GM12865 (cell line): ENCODE results near the gene FER.

Experiments used
- DNase-seq: peaks from one replicate; pipeline ENCODE4 v3.0.0; 2010; ENCODE audit warnings: low read depth
- H3K4me3 ChIP-seq: 2 replicates; pipeline ENCODE4 v1.5.1; 2011; ENCODE audit warnings: mild to moderate bottlenecking, low read depth, low read length, control low read depth
- CTCF ChIP-seq: IDR thresholded peaks from 2 replicates; pipeline ENCODE4 v1.5.1; 2011; ENCODE audit warnings: low read length, control low read depth, low read depth, inconsistent platforms; ENCODE audit not compliant: insufficient read depth; ENCODE audit errors: missing control alignments

FER gene

GRCh38 chr5:109218818-109219217 is 471.1 kb downstream of the FER start:
- no peak for DNase-seq
- TF ChIP-seq CTCF = no peak
- no peak overlapping the region for H3K4me3 ChIP-seq

- no peak for DNase-seq
- no peak for TF ChIP-seq CTCF
- no peak overlapping the region for H3K4me3 ChIP-seq
These were observed 475.8 kb downstream of the FER start for GRCh38 chr5:109223531-109223930.

- H3K4me3 ChIP-seq = no peak overlapping the region
- DNase-seq = no peak
- no peak for TF ChIP-seq CTCF
These were observed 476.7 kb downstream of the FER start for GRCh38 chr5:109224276-109224882.

- DNase-seq = no peak
- no peak for TF ChIP-seq CTCF
- H3K4me3 ChIP-seq = no peak overlapping the region
These were observed 478.3 kb downstream of the FER start for GRCh38 chr5:109225716-109226625.

- H3K4me3 ChIP-seq = no peak overlapping the region
- TF ChIP-seq CTCF = no peak
- no peak for DNase-seq
These were observed 482.7 kb downstream of the FER start for GRCh38 chr5:109230369-109230768.

GRCh38 chr5:109231331-109231730 is 483.6 kb downstream of the FER start:
- no peak overlapping the region for H3K4me3 ChIP-seq
- no peak for DNase-seq
- TF ChIP-seq CTCF = no peak
